Heart right ventricle (tissue), 16 donors: ENCODE results near the gene TRIM9. TPM values are rescaled to one million over a fixed set of nuclear protein-coding genes. Genes with fewer than 3 reads are reported as not detected.
A peak's percentile ranks its signal among the peaks of the same experiment; 100 is the strongest.

Source experiments
- ATAC-seq, 8 donors: fragments of 200-7000 bp; cut with Tn5 transposase; one replicate each; pipeline ENCODE4 v1.9.1; 2020; ENCODE audit warnings: mild to moderate bottlenecking in 8 of 8, moderate library complexity in 8 of 8, moderate number of reproducible peaks in 1 of 8
- DNase-seq, 2 donors: peaks; one replicate each; pipeline ENCODE4 v3.0.0-alpha.2; 2020
- H3K27ac ChIP-seq, 10 donors: fragments of 200-600 bp; sonication (generic) in 2 of 10; one replicate each; pipeline versions ENCODE4 v1.5.0 to v1.8.0; 2020 to 2022; ENCODE audit warnings: mild to moderate bottlenecking in 3 of 10
- H3K27me3 ChIP-seq, 7 donors: fragments of 200-600 bp; one replicate each; pipeline ENCODE4 v1.8.0; 2021 to 2022; ENCODE audit warnings: mild to moderate bottlenecking in 2 of 7
- H3K36me3 ChIP-seq, 9 donors: fragments of 200-600 bp; sonication (generic) in 1 of 9; one replicate each; pipeline versions ENCODE4 v1.5.0 to v1.8.0; 2020 to 2022; ENCODE audit warnings: mild to moderate bottlenecking in 2 of 9
- H3K4me1 ChIP-seq, 9 donors: fragments of 200-600 bp; sonication (generic) in 1 of 9; one replicate each; pipeline versions ENCODE4 v1.5.0 to v1.8.0; 2020 to 2022; ENCODE audit warnings: mild to moderate bottlenecking in 4 of 9
- H3K4me3 ChIP-seq, 10 donors: fragments of 200-600 bp; sonication (generic) in 2 of 10; one replicate each; pipeline versions ENCODE4 v1.5.0 to v1.8.0; 2020 to 2022; ENCODE audit warnings: mild to moderate bottlenecking in 7 of 10, moderate library complexity in 2 of 10
- H3K9me3 ChIP-seq, 11 donors: fragments of 200-600 bp in 10 of 11; sonication (generic) in 2 of 11; one replicate each; pipeline versions ENCODE4 v1.5.0 to v1.8.0; 2013 to 2022; ENCODE audit warnings: mild to moderate bottlenecking in 2 of 11, control low read depth in 1 of 11, moderate library complexity in 1 of 11
- CTCF ChIP-seq, 9 donors: fragments of 200-600 bp; sonication (generic) in 2 of 9; IDR thresholded peaks; one replicate each; pipeline versions ENCODE4 v1.5.0 to v1.8.0; 2021 to 2022; ENCODE audit warnings: antibody characterized with exemption in 9 of 9, mild to moderate bottlenecking in 5 of 9, moderate library complexity in 1 of 9
- WGBS, 2 donors: extraction: QIAGEN DNeasy Blood & Tissue Kit; methylation state at CpG; one replicate each; pipeline ENCODE4 v1.1.7; 2013; ENCODE audit warnings: inconsistent platforms in 1 of 2; 5-methylcytosine and 5-hydroxymethylcytosine counted together
- intact Hi-C, 10 donors: fragments of 100-400 bp; cut with DNase I; formaldehyde crosslinking; loops; one replicate each; pipeline versions ENCODE4 v1.11.1 to v1.14.2; 2022
- polyA plus RNA-seq, 2 donors: library from polyadenylated mRNA; stranded (reverse); fragments of 200-250 nt; gene quantifications; one replicate each; pipeline ENCODE4 v1.2.3, GENCODE V29; 2013
- total RNA-seq, 10 donors: library from RNA; stranded (reverse); fragmentation: NEBNext Ultra II Directional in 3 of 10; extraction: Animal tissue kit (Norgen Biotek cat#: 25700) in 3 of 10; gene quantifications; one replicate each; pipeline versions ENCODE4 v1.2.1 to v1.2.4, GENCODE V29; 2021 to 2023
- donor health status: Arrhythmogenic right ventricular cardiomyopathy.
- donor health status: ischemic (EF 13 %, LVEDD 7.1; RV severe dilation, severe dysfunction).
- donor health status: healthy with polysubstance abuse.
- donor health status: DM: no; HTN: yes; CAD: no.
- donor health status: DM: no; HTN: no; CAD: no.
- donor health status: ischemic (EF 25% LVEDD 6.9; RV normal size, moderate dysfunction).
- donor health status: ischemic (EF 25% LVEDD 5.7; RV mildly dilated, moderate dysfunction).
- donor health status: healthy.
- donor health status: DM: yes; HTN: yes; CAD: no.
- donor health status: Ischemic cardiomyopathy.
- donor health status: ischemic (EF 35%, LVEDD 5.7; RV mildly dilated, moderate dysfunction).
- donor health status: nonischemic (EF 11% LVEDD 7.7; RV severe dilation, severe dysfunction).
- donor health status: DM: yes; HTN: yes; CAD: no.
- donor health status: PGD.
- donor health status: ischemic (EF 29% LVEDD 5.4; RV normal size, mild dysfunction).
- donor health status: nonischemic (EF 23%, LVEDD 6.1; RV moderate dilation, normal function).

The TRIM9 gene
- total and polyA plus RNA-seq, 12 donors, result 0.33 to 1.3 (median 0.59) TPM

DNA sequence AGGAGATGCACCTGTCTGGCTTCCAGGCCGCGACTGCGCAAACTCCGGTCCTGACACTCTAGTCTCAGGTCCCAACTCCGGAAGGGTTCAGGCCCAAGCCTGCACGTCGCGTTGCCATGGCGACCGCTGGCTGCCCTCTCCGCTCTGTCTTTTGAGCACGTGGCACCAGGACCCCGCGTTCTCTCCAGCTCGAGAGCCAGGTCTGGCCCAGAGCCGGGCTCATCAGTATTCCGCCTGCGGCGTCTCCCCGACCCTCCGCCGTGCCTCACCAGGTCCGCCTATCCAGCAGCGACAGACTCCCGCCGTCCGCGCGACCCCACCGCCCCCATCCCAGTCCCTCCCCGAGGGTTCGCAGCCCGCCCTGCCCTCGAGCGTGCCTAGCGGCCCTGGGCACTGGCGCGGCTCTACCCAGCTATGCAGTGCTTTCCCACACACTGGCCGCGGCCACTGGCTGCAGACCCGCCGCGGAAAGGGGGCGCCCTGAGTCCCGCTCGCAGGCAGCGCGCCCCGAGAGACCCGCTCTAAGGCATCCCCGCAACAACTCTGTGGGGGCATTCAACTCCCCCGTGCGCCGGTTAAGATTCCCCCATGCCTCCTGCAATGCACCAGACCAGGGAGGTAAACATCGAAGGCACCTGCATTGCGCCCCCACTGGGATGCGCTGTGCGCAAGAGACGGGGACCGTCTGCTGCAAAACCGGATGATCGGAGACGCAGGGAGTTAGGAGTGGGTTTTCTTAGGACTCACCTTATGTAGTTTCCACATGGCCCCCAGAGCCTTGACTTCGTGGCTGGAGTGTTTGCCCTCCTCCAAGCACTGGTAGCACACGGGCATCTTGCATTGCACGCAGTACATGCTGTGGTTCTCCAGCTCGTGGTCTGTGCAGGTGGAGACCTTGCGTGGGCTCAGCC is 1.3 kb downstream of the TRIM9 start:
- peak in 1 of 9 donors; percentile 27 for TF ChIP-seq CTCF (IDR thresholded peaks at IDR 0.05)
- ATAC-seq (peak in 1 of 8 donors; percentile 23), DNase-seq (peak in 1 of 2 donors; percentile 25)
- peaks cover 6 to 64% (median 50%) of the 10 kb centered on the region in 7 donors for H3K27me3 ChIP-seq
- peaks cover 7 to 27% (median 20%) of the 10 kb centered on the region in 9 donors for H3K4me1 ChIP-seq
- peak overlapping the region in 9 of 10 donors; percentile 47 to 70 (median 64) for H3K4me3 ChIP-seq
- intact Hi-C loops, result loop anchor here in 2 of 10 donors (10.0 kb wide), 2 partner anchors 89 to 129 kb away; no protein-coding TSS in a partner anchor
- H3K9me3 ChIP-seq, result no peaks in the 10 kb centered on the region
- no peaks in the 10 kb centered on the region for H3K36me3 ChIP-seq
- WGBS, 2 donors, result 6 to 9% methylated on average over 65 to 68 of the region's 68 CpGs
- H3K27ac ChIP-seq, result peak overlapping the region in 1 of 10 donors; percentile 7

DNA sequence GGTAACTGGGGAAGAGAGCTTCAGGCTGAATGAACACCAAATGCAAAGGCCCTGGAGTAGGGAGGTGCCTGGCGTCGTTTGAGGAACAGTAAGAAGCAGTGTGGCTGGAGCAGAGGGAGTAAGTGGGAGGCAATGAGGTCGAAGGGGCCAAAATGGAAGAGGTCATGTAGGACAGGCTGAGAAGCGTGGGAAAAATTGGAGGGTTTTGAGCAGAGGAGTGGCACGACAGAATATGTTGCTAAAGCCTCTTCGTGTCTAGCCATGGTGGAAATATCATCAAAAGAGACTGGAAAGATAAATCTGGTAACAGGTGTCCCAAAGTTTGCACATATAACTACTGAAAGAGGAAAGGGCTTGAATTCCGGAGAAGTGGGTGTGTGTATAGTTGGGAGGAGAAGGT is 1.9 kb downstream of the TRIM9 start:
- DNase-seq (no peak), ATAC-seq (no peak)
- 76 to 77% methylated on average over 7 of the region's 7 CpGs for WGBS, 2 donors
- peak overlapping the region in 6 of 10 donors; percentile 51 to 70 (median 67) for H3K4me3 ChIP-seq
- H3K9me3 ChIP-seq, result no peaks in the 10 kb centered on the region
- H3K36me3 ChIP-seq, result no peaks in the 10 kb centered on the region
- intact Hi-C loops, result loop anchor here in 2 of 10 donors (10.0 kb wide), 2 partner anchors 88 to 128 kb away; no protein-coding TSS in a partner anchor
- H3K27me3 ChIP-seq, result peaks cover 6 to 64% (median 45%) of the 10 kb centered on the region in 7 donors
- H3K4me1 ChIP-seq, result peaks cover 7 to 27% (median 20%) of the 10 kb centered on the region in 9 donors
- no peak for TF ChIP-seq CTCF (IDR thresholded peaks at IDR 0.05)
- H3K27ac ChIP-seq, result no peak overlapping the region

DNA sequence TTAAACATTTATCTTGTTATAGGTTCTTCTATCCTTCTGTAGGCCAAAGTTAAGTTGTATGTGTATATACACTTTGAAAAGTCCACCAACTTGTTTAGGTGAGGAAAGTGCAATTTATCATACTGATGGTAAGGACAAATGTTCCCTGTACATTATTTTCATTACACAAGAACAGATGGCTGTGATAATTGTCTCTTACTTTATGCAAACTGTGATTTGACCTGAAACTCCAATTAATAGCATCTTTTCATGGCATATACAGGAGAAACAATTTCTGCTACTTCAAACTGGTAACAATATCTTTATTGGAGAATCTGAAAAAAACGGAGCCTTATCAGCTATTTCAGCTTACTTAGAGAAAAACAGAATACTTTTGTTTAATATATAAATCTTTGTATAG is 5.6 kb downstream of the TRIM9 start:
- ATAC-seq (no peak), DNase-seq (no peak)
- H3K4me1 ChIP-seq, result peaks cover 2 to 14% (median 8%) of the 10 kb centered on the region in 9 donors
- H3K4me3 ChIP-seq, result no peak overlapping the region
- H3K27ac ChIP-seq, result no peak overlapping the region
- peaks cover 6 to 30% (median 21%) of the 10 kb centered on the region in 7 donors for H3K27me3 ChIP-seq
- TF ChIP-seq CTCF (IDR thresholded peaks at IDR 0.05), result no peak
- H3K36me3 ChIP-seq, result no peaks in the 10 kb centered on the region
- no peaks in the 10 kb centered on the region for H3K9me3 ChIP-seq
- WGBS, 2 donors, result 76 to 77% methylated on average over 1 of the region's 1 CpG
- intact Hi-C loops, result no loop called here

DNA sequence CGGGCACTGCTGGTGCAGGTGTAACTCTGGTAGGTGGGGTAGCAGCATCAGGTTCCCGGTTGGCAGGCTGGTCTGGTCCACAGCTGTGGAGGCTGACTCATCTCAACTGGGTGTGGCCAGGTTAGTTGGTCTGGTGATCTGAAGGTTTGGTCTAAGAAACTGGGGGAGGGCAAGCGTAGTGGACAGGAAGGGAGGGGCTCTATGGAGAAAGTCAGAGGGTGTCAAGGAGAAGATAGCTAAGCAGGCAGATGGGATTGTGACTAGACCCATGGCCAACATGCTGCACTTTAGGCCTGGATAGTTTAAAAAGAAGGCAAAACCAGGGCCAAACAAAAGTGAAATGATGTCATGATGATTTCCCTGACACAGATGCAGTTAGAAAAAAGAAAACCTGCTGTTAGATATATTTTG is 7.9 kb downstream of the TRIM9 start:
- H3K4me1 ChIP-seq, result peaks cover 0 to 3% (median 0%) of the 10 kb centered on the region in 9 donors
- no peak for DNase-seq
- peaks cover 0 to 7% (median 0%) of the 10 kb centered on the region in 7 donors for H3K27me3 ChIP-seq
- no peak overlapping the region for H3K4me3 ChIP-seq
- ATAC-seq, result peak in 6 of 8 donors; percentile 31 to 73 (median 48)
- WGBS, 2 donors, result 79 to 86% methylated on average over 3 of the region's 3 CpGs
- H3K36me3 ChIP-seq, result no peaks in the 10 kb centered on the region
- H3K9me3 ChIP-seq, result no peaks in the 10 kb centered on the region
- no peak for TF ChIP-seq CTCF (IDR thresholded peaks at IDR 0.05)
- H3K27ac ChIP-seq, result peak overlapping the region in 2 of 10 donors; percentile 0 to 4
- intact Hi-C loops, result no loop called here
